ENCODE measurements around the gene CSH1.

Gene CSH1

DNA sequence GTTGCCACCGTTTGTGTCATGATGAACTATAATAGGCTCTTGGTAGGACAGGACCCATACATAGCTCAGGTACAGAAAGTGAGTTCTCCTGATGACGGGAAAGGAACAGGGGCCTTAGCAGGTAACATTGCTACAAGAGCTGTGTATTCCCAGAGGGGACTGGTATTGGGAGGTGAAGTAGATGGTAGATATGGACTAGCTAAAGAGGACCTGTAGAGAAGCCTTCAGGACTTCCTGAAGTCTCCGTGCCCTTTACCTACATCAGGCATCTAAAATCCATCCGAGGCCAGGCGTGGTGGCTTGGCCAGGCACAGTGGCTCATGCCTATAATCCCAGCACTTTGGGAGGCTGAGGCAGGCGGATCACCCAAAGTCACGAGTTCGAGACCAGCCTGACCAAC lies 41.2 kb downstream of the CSH1 start:
- no peak for DNase-seq

DNA sequence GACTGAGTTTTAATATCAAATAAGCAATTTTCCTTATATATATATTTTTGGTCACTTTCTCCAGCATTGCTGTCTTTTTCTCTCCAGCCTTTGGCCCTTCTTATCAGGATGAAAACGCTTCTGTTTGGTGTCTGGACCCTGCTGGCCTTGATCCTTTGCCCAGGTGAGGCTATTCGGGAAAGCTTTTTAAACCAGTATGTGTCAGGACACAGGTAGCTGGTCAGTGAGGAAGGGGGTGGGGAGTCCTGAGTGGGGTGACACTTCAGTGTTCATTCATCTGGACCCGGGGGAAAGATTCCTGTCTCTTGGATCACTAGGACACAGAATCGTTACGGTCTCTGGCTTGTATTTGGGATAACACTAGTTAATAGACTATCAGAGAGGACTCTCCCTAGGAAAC lies 41.7 kb downstream of the CSH1 start:
- DNase-seq, result no peak

DNA sequence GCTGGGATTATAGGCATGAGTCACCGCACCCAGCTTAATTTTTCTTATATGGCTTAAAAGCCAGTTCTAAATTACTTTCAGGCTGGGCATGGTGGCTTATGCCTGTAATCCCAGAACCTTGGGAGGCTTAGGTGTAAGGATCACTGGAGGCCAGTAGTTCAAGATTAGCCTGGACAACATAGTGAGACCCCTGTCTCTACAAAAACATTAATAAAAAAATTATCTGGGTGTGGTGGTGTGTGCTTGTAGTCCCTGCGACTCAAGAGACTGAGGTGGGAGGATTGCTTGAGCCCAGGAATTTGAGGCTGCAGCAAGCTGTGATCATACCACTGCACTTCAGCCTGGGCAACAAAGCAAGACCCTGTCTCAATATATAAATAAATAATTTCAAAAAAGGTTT lies 43.1 kb downstream of the CSH1 start:
- no peak for DNase-seq

DNA sequence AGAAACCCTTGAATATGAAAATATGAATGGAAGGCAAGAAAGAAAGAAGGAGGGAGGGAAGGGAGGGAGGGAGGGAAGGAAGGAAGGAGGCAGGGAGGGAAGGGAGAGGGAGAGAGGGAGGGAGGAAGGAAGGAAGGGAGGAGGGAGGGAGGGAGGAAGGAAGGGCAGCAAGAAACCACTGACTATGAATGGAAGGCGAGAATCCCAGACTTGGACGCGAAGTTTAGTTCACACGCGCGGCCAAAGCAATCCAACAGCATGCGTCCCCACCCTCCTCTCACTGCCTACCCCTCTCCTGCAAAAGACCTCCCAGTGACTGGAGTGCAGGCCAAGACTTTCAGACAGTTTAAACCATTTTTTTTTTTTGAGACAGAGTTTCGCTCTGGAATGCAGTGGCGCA lies 46.0 kb downstream of the CSH1 start:
- DNase-seq, result no peak

DNA sequence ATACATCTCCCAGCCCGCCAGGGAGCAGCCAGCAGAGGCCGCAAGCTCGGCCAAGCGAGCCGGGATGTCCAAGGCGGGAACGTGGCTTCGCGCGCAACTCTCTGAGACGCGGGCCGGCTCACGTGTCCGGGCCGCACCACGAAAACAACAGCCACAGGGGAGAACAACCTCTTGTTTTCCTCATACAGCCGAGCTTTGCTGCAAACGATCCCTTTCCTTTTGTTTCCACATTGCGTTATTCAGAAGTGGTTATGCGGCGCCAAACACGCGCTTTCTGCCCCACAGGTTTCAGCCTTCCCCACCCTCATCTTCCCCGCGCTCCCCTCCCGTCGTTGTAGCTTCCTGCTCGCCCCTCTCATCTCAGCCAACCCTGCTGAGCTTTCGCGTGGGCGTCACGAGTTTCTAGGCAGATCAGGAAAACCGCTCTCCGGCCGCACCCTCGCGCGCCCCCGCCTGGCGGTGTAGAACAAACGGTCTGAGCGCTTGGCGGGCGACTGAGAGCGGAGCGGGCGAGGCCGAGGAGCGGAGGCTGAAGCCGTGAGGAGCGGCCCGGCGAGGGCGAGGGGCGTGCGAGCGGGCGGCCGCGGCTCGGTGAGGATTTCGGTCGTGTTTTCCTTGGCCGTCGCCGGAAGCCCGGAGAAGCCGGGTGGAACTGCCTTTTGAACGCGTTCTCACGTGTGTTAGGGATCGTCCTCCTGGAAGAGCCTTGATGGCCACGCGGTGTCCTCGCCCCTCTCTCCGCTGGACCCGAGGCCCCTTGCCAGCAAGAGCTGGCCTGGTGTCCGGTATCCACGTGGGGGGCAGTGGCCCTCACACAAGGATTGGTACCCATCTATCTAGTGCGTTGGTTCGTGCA lies 47.3 kb downstream of the CSH1 start:
- DNase-seq, result no peak

DNA sequence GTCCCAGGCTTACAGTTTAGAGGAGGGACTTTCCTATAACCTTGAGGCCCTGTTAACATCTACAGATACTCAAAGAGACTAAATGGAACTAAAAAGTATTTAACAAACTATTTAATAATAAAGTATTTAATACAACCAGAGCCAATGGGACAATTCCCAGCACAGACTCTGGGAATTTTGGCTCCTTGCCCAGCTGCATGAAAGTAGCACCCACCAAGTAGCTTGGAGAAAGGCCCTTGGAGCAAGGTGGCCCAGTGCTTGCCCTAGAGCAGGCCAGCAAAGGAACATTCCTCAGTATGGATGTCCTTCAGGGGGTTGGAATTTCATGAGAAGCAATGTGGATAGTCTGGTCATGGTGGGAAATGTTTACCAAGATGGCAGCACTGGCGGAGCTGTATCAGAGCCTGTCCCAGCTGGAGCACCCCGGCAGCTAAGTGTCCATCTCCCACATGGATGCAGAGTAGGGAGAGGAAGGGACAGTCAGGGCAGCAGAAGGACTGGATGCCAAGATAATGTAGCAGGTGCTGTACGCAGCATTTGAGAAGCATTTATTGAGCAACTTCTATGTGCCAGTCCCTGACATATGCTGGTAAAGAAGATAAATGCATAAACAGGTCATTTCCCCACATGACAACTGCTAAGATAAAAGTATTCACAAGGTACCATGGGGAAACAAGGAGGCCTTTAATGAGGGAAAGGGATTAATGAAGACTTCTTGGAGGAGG lies 48.7 kb downstream of the CSH1 start:
- DNase-seq, result no peak

DNA sequence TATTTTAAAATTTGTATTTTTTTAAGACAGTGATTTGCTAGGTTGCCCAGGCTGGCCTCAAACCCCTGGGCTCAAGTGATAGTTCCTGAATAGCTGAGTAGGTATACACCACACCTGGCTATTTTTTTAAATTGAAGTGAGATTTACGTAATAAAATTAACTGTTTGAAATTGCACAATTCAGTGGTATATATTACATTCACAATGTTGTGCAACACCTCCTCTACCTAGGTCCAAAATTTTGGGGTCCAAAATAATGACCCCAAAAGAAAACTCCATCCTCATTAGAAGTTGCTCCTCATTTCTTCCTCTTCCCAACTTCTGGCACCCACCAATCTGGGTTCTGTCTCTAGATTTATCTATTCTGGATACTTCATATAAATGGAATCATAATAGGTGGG lies 50.9 kb downstream of the CSH1 start:
- DNase-seq, result no peak

Data from DMS79 (cell line).